ENCODE measurements around the gene DCLRE1C.

DNA sequence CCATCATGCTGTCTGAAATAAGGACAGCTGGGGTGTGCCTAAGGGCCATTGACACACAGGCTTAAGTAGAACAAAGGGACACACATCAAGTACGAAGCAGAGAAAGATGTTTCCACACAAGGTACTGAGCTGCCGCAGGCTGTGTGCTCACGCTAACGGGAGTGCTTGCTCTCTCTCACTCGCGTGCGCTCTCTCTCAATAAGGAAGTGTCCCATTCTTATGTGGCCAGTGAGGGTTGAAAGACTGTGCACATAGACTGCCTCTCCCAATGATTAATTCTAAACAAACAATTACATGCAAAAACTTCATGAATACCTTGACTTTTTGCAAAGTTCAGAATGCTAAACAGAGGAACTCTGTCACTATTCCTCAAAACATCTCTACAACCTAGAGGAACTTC lies 29.9 kb downstream of the DCLRE1C start:
- TF ChIP-seq, protein P1, sequence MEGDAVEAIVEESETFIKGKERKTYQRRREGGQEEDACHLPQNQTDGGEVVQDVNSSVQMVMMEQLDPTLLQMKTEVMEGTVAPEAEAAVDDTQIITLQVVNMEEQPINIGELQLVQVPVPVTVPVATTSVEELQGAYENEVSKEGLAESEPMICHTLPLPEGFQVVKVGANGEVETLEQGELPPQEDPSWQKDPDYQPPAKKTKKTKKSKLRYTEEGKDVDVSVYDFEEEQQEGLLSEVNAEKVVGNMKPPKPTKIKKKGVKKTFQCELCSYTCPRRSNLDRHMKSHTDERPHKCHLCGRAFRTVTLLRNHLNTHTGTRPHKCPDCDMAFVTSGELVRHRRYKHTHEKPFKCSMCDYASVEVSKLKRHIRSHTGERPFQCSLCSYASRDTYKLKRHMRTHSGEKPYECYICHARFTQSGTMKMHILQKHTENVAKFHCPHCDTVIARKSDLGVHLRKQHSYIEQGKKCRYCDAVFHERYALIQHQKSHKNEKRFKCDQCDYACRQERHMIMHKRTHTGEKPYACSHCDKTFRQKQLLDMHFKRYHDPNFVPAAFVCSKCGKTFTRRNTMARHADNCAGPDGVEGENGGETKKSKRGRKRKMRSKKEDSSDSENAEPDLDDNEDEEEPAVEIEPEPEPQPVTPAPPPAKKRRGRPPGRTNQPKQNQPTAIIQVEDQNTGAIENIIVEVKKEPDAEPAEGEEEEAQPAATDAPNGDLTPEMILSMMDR (IDR thresholded peaks at IDR 0.05): no peak
- no peak for TF ChIP-seq POLR2A (IDR thresholded peaks at IDR 0.05)

Data from testis (tissue), 2 donors.